ENCODE data around the gene DACH1.
"Not testable (repeated sequence)": the region's sequence is repeated elsewhere in the genome, so short reads cannot be mapped to it uniquely, and the experiment has no call there.

Gene DACH1

DNA sequence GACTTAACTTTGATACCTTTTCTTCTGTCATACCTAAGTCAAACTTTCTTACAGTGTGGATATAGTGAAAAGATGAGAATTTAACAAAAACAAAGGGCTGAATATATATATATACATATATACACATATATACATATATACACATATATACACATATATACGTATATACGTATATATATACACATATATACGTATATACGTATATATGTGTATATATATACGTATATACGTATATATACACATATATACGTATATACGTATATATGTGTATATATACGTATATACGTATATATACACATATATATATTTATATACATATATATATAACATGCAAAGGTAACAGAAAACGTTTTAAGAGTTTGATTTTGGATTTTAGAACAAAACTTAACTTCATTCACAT is 88.0 kb downstream of the DACH1 start:
- not testable (repeated sequence) for DNase-seq (ENCODE audit: low read depth, low spot score)

DNA sequence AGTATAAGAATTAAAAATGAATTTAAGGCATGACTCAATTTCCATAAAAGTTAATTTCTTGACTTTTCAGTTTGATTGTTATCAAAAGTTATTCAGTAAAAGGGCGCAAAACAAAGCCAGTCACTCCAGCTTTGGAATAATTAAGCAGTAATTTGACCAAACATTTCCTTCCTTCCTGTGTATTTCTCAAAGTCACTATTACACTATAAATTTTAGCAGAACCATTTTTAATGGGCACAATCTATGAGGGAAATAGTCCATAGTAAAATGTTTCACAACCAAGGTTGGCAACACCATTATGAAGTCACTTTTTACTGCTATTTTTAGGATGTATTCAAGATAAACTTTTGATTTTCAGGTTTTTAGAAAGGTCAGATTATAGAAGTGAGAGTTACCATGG is 91.0 kb downstream of the DACH1 start:
- no peak for DNase-seq (ENCODE audit: low read depth, low spot score)

DNA sequence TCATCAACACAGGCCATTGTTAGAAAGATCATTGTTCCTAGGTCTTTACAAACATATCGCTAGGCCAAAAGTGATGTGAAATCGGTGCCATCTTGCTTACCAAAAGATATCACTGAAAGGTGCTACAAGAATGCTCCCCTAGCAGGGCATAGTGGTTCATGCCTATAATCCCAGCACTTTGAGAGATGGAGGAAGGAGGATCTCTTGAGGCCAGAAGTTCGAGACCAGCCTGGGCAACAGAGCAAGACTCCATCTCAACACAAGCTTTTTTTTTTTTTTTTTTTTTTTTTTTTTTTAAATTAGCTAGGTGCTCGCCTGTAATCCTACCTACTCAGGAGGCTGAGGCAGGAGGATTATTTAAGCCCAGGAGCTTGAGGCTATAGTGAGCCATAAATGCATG is 92.1 kb downstream of the DACH1 start:
- no peak for DNase-seq (ENCODE audit: low read depth, low spot score)

DNA sequence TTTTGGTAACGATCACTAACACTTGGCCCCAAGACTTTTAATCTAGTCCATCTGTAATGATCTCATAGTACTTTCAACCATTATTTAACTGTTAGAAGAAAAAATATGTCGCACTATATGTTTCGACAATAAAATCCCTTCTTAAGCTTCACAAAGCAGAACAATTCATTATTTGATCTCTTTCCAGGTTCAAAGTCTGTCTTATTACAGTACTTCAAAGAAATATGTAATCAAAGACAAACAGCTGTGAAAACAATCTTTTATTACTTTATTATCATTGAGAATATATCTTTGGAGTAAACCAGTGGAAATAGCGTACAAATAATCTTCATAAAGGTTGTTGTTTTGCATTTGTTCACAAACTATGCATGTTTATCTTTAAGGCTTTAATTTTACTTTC is 93.5 kb downstream of the DACH1 start:
- DNase-seq (ENCODE audit: low read depth, low spot score): no peak

DNA sequence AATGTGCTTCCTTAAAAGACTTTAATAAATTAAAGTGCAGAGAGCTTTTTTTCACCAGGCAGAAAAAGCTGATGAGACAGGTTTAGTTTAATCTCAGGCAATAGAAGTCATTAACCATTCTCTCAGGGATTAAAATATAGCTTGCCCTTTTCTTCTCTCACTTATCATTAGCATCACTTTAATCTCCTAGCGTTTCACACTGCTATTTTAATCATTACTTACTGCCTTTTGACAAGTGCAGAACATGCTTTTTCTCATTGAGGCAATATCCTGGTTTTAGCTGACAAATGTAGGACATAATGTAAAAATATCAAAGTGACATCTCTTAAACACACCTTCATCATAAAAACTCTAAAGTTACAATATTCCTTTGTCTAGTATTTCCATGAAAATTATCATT is 94.6 kb downstream of the DACH1 start:
- no peak for DNase-seq (ENCODE audit: low read depth, low spot score)

DNA sequence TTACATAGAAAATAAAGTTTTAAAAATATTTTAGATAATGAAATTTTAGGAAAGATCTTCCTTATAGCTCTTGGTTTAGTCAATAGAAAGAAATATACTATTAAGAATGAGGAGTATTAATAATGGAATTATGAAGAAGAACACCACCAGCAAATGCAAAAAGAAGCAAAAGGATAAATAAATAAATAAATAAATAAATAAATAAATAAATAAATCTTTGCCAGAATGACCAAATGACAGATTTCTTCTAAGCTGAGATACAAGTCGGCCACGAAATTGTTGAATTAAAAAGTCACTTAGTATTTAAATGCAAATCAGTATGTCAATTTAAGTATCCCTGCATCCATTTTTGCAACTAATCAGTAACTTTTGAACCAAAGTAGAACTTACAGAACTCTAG is 95.9 kb downstream of the DACH1 start:
- DNase-seq (ENCODE audit: low read depth, low spot score): no peak

DNA sequence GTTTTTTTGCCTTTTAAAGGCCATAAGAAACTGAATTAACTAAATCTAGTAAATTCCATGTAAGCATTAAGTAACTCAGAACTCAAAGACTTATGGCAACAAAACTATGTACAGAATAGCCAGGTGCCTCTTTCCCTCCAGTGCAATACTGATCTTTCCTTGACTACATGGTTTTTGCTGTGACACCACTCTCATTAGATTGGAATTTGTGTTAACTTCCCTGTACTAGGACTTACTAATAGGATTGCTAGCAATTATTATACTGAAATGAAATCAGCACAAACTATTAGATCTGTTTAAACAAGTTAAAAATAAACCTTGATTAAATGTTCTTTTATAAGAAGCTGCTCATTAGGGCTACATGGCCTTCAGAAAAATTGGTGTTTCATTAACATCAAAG is 96.3 kb downstream of the DACH1 start:
- no peak for DNase-seq (ENCODE audit: low read depth, low spot score)

DNA sequence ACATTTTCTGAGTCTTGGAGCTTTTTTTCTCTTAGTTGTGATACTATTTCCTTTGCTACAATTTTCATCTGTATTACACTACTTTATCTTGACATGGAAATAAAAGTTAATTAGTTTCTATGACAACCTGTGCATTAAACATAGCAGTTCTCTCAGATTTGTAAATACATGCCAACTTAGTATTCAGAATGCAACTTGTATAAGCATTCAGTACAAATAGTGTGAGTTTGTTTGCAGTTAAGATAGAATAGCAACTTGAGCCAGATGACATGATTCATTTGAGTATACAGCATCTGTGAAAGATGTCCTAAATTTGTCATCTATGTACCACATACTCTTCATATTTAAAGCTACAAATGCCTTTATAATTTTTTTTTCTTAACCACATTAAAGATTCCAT is 98.1 kb downstream of the DACH1 start:
- no peak for DNase-seq (ENCODE audit: low read depth, low spot score)

DNA sequence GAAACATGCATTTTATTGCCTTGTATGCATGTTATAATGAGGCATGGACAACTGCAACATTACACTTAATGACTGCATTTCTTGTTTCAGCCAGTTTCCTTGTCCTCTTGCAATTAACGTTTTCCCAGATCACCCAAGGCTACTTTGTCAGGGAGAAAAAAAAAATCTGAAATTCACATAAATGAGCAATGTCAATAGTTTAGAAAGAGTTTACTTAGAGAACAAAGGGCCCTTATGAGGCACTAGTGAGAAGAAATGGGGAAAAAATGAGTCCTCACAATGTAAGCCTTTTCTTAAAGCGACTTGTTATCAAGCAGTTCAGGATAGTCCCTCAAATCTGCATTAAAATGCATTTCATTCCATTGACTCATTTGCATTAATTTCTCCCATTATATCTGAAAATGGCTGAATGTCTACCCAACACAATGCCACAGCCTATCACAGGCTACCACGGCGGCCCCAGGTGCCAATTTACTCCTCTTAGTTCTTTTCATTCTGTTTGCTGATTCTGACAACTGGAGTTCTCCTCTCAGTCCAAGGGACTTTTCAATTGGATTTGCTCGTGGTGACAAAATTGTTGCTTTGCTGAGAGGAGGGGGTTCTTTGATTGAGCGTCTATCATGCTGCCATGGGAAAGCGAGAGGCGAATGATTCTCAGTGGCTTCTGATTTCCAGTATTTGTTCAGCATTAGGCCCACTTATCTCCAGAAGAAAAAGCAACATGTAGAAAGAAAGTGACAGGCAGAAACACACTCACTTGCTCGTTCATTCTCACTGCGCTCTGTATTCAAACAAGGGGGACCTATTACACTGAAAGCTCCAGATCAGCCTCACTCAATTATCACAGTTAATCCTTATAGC is 107.1 kb downstream of the DACH1 start:
- peak; percentile 33 for DNase-seq (ENCODE audit: low read depth, low spot score)

DNA sequence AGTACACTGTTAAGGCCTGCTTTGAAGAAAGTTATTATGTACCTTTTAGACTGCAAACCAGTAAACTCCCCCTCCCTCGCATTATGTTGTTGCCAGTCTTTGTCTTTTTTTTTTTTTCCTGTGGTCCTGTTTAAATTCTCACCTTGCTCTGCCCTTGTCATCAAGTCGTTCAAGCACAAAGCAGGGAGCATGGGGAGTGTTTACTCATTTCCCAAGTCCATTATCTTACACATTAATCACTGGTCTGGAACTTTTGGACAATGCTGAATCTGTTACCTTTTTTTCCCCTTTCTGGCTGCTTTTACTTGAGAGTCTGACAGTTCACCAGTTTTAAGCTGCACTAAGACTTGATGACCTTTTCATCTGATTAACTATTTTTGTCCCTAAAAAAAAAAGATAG is 108.2 kb downstream of the DACH1 start:
- DNase-seq (ENCODE audit: low read depth, low spot score): no peak

DNA sequence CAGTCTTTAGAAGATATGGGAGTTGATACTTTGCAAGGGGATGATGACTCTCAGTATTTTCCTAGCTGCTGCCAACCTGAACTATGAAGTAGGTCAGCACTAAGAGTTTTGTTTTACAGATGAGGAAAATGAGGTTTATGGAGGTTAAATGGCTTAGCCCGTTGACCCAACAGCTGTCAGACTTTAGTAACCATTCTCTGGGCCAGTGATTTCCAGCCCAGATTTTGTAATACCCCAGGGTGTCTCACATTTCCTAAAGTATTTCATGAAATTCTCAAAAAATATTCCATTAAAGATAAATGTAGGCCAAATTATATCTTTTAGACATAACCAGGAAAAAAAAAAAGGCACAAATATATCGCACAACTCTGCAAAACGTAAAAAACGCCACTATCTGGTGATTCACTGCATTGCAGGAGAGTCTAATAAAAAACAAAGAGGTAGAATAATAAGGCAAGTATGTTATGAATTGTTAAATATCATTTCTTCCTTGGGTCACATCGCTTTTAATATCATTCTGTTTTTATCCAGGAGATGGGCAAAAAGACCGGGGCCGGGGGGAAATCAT is 112.5 kb downstream of the DACH1 start:
- DNase-seq (ENCODE audit: low read depth, low spot score): no peak

DNA sequence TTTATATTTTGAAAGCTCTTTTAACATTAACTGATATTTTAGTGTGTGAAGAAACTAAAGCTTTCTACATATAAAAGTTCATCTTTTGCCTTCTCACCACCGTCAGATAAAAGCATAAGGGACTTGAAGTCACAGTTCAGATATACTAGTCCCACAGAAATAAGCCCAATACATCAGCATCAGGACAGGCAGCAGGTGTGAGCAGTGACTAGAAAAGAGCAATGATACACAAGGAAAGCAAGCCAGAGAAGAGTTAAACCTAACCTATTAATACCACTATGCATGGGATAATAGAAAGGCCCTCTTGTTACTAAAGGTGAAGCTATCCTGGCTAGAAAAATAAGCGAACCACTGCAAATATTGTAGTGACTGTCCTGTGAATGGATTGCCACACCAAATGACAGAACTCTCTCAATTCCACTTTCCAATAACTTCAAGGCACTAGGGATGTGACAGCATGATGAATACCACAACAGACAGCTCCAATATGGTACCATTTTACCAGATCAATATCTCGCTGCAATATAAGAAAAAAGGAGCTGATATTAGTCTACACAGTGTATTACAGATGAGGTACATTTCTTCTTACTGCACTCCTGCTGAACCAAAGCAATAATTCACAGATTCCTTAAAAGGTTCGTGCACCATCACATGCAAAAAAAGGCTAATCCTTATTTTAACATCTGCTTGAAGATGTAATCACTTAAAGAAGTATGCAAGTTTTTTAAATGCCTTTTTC is 114.1 kb downstream of the DACH1 start:
- DNase-seq (ENCODE audit: low read depth, low spot score): no peak

DNA sequence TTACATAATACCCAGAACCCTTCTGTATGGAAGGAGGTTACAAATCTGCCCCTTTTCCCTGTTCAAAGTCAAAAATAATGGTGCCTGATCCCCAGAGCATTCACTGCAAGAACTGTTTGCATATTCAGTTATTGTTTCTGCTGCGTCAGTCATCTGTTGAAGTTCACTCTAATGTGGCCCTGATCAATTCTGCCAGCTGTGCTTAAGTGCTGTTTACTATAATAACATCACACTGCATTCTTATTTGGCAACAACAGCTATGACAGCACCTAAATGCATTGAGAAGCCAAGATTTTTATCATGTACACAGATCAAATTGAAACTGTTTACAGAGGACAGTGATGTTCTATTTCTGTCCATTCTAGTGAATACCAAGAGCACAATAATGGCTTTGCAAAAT is 115.9 kb downstream of the DACH1 start:
- DNase-seq (ENCODE audit: low read depth, low spot score): no peak

DNA sequence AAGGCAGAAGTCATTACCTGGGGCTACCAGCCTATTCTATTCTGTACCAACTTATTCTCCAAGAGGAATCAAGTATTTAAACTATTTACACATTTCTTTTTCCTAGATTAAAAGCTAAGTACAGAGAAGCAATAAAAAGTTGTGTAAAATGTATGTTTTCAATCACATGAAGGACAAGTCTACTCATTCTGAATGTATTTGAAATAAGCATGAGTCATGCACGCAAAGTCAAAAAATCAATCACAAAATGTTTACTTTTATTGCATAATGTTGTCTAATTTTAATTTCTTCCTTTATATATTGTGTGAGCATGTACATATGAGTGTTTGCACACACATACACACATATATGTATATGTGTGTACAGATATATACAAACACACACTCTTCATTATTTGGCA is 136.7 kb downstream of the DACH1 start:
- no peak for DNase-seq (ENCODE audit: low read depth, low spot score)

DNA sequence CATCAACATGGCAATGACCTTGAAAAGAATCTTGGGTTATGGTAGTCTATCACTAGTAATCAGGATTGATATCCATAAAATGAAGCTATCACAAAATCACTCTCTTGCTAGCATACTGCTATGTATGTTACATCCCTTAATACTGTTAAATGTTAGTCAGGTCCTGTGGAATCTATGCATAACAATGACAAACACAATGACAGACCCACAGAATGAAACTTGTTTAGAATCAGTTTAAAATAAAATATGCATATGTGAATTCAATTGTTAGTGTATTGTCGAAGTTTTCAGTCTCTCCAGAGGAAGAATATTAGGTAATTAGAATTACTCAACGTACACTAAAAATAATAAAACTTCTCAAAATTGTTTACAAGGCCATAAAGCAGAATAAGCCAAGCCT is 137.6 kb downstream of the DACH1 start:
- no peak for DNase-seq (ENCODE audit: low read depth, low spot score)

DNA sequence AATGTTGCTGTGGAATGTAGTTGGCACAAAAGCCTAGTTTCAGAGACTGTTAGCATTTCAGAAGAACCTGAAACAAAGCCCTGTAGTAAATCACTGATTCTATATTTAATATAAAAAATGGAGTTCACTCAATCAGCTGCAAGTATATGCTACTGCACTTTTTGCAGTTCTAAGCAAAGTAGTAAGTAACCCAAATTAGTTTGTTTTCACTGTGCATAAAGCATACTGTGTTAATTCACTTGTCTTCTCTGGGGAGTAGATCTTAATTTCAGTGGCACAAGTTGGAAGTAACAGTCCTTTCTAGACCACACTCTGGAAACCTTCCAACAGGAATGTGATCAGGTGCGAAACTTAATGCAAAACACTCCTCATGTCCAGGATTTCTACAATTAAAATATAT is 139.3 kb downstream of the DACH1 start:
- no peak for DNase-seq (ENCODE audit: low read depth, low spot score)

DNA sequence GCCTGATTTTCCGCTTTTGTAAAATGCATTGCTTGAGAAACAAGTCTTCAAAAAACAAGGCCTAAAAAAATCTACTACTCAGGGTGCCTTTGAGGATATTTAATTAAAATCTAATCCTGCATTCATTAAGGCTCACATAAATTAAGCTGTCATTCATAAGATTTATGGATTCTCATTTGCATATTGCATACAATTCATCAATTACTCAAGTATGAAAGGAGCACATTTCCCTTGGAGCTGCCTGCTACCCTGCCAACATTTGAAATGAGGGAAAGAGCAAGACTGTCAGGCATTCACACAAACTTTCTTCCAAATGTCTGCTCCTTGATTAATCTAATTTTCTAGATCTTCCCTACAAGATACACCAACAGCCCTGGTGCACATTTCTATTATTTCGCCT is 140.0 kb downstream of the DACH1 start:
- no peak for DNase-seq (ENCODE audit: low read depth, low spot score)

DNA sequence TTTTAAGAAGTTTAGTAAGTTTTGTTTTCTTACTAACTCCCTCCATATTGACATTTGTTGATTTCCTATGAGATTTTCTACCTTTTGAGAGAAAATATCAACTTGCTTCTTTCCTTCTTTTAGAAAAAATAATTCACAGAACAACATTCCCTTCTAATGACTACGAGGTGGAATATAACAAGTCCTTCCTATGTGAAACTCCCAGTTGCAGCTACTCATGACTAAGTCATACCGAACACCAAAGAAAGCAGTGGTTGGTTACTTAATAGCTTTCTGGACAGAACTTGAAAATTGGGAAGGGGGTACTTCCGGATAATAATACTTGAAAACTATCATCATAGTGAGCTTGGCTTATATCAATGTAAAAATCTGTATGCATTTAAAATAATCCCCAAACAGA is 144.8 kb downstream of the DACH1 start:
- DNase-seq (ENCODE audit: low read depth, low spot score): no peak

DNA sequence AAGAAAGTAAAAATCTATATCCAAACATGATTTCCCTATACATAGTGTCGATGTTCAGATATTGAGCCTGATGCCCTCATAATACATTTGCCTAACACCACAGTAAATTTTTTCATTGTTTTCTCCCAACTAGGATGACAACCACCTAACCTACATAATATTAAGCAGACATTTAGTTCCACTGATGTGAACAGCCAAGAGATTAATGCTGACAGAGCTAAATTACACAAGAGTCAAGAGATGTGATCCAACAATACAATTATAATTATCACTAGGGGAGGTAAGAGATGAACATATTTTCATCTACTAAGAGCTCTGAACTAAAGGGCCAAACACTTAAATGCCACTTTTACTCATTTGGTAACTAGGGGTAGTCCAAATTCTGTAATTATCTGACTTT is 145.9 kb downstream of the DACH1 start:
- no peak for DNase-seq (ENCODE audit: low read depth, low spot score)

DNA sequence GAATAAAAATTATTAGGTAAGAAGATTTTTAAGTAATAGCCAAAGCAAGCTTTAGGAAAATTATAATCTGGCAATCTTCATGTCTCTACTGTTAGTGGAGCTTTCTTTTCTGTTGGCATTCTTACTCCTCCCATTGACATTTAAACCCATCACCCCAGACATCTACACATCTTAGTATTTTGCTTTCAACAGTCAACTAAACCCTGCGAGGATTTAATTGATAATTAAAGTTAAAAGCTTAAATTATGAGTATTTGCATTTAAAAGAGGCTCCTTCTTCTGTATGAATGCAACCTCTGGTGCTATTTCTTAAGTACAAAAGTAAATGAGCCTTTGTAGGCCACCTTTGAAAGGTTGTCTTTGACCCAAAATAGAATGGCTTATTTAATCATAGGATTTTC is 148.1 kb downstream of the DACH1 start:
- DNase-seq (ENCODE audit: low read depth, low spot score): no peak

DNA sequence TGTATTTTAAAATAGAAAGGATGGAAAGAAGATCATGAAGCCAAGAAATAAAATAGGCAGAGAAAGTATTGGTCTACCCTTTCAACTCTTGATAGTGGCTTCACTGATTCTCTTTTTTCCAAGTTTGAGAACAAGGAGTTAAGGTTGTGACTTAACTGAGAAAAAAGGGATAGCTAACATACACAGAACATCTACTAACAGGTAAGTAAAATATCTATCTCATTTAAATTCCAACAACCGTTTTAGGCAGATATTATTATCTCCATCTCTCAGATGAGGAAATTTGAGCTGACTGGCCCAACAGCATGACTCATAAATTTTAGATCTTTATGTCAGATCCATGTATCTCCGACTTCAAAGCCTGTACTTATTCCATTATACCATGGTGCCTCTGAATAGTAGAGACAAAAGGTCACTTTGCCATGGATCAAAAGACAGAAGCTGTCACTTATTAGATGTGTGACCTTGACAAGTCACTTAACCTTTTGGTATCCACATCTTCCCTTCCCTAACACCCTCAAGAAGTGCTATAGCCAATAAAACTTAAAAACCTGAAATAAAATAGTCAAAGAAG is 152.1 kb downstream of the DACH1 start:
- DNase-seq (ENCODE audit: low read depth, low spot score): no peak

DNA sequence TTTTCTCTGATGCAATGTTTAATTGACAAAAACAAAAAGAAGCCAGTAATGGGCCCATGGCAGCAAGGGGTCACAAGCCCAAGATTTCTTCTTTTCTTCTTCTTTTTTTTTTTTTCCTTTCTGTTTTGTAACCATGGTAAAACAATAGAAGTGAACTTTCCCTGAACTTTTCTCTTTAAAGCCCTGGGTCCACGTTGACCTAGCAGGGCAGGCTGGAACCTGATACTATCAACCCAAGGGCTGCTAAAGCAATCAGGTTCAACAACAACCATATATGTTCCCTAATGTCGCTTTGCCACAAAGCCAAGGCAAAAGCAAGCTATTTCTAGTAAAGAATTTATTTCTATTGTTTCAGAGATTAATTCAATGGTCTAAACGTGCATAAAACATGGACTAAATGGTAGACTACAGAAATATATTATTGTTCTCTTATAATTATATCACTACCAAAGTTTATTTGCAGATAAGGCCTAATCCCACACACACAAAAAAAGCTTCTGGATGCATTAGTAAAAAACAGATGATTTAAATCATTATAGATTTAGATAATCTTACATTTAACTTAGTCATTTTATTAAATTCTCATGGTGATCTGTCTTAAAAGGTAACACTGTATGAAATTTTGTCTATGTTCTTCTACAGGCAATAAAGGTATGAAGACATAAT is 153.9 kb downstream of the DACH1 start:
- DNase-seq (ENCODE audit: low read depth, low spot score): peak; percentile 59

All from ELF-1 (cell line).